Thoracic aorta (tissue), 2 donors: Measurements from ENCODE around the gene MARCHF6. TPM values are rescaled to one million over a fixed set of nuclear protein-coding genes. Genes with fewer than 3 reads are reported as not detected.

Experiments used
- ATAC-seq: fragments of 150-250 bp; one replicate; pipeline ENCODE4 v1.8.0; 2017; ENCODE audit warnings: low read depth; ENCODE audit not compliant: insufficient number of reproducible peaks, low FRiP score
- DNase-seq: peaks from one replicate; pipeline ENCODE4 v3.0.0-alpha.2; 2020; ENCODE audit warnings: low spot score
- H3K27ac ChIP-seq, 2 donors: fragments of 200-600 bp; sonication (generic); 1 replicate in 1 of 2; 2 replicates in 1 of 2; pipeline ENCODE4 v1.5.1; 2016; ENCODE audit warnings: mild to moderate bottlenecking in 2 of 2, moderate library complexity in 2 of 2
- H3K27me3 ChIP-seq: fragments of 200-600 bp; sonication (generic); replicated peaks from 2 replicates; pipeline ENCODE4 v1.6.0; 2016; ENCODE audit warnings: mild to moderate bottlenecking; ENCODE audit not compliant: insufficient read depth
- H3K36me3 ChIP-seq: fragments of 200-600 bp; sonication (generic); one replicate; pipeline ENCODE4 v1.5.1; 2016
- H3K4me1 ChIP-seq, 2 donors: fragments of 200-600 bp; sonication (generic); 1 replicate in 1 of 2; 2 replicates in 1 of 2; pipeline versions ENCODE4 v1.5.1 to v1.6.0; 2016; ENCODE audit warnings: low read depth in 2 of 2, mild to moderate bottlenecking in 1 of 2; ENCODE audit not compliant: control insufficient read depth in 1 of 2
- H3K4me3 ChIP-seq: fragments of 200-600 bp; sonication (generic); 2 replicates; pipeline ENCODE4 v1.5.1; 2016; ENCODE audit warnings: mild to moderate bottlenecking
- H3K9me3 ChIP-seq: fragments of 200-600 bp; sonication (generic); 2 replicates; pipeline ENCODE4 v1.5.1; 2016
- CTCF ChIP-seq: fragments of 200-600 bp; sonication (generic); IDR thresholded peaks from one replicate; pipeline ENCODE4 v1.5.1; 2019; ENCODE audit warnings: antibody characterized with exemption
- total RNA-seq, 2 donors: library from RNA; depleted of rRNA; stranded (reverse); fragments of >200 nt; gene quantifications; one replicate each; pipeline versions ENCODE4 v1.1.0 to v1.2.3, GENCODE V29; 2016

MARCHF6 gene
- total RNA-seq, 2 donors from 2014 or later, result 86.9 to 95.2 TPM

- Histone ChIP-seq H3K9me3 (no peaks in the 10 kb centered on the region), H3K4me1 (peaks cover 0 to 8% of the 10 kb centered on the region in 2 donors), H3K27ac (no peak overlapping the region), H3K36me3 (no peaks in the 10 kb centered on the region), H3K4me3 (no peak overlapping the region), H3K27me3 (no peaks in the 10 kb centered on the region)
- DNase-seq (no peak), ATAC-seq (no peak)
- no peak for TF ChIP-seq CTCF
These were observed 31.6 kb upstream of the MARCHF6 start for GRCh38 chr5:10321882-10322281.

- TF ChIP-seq CTCF, result no peak
- Histone ChIP-seq H3K4me1 (peaks cover 0 to 10% of the 10 kb centered on the region in 2 donors), H3K36me3 (no peaks in the 10 kb centered on the region), H3K27ac (no peak overlapping the region), H3K27me3 (no peaks in the 10 kb centered on the region), H3K4me3 (no peak overlapping the region), H3K9me3 (no peaks in the 10 kb centered on the region)
- ATAC-seq (no peak), DNase-seq (no peak)
These were observed 29.7 kb upstream of the MARCHF6 start for GRCh38 chr5:10323588-10324488.

GRCh38 chr5:10324518-10325370 lies 28.8 kb upstream of the MARCHF6 start:
- Histone ChIP-seq H3K27me3 (no peaks in the 10 kb centered on the region), H3K36me3 (no peaks in the 10 kb centered on the region), H3K4me1 (peaks cover 0 to 19% of the 10 kb centered on the region in 2 donors), H3K4me3 (no peak overlapping the region), H3K27ac (no peak overlapping the region), H3K9me3 (no peaks in the 10 kb centered on the region)
- DNase-seq (no peak), ATAC-seq (no peak)
- no peak for TF ChIP-seq CTCF

GRCh38 chr5:10328323-10328722 lies 25.2 kb upstream of the MARCHF6 start:
- Histone ChIP-seq H3K36me3 (no peaks in the 10 kb centered on the region), H3K27ac (peak overlapping the region in 1 of 2 donors; percentile 5), H3K4me1 (peaks cover 10 to 47% of the 10 kb centered on the region in 2 donors), H3K9me3 (no peaks in the 10 kb centered on the region), H3K4me3 (no peak overlapping the region), H3K27me3 (no peaks in the 10 kb centered on the region)
- ATAC-seq, result no peak
- DNase-seq, result no peak
- TF ChIP-seq CTCF, result no peak

GRCh38 chr5:10329446-10329819 lies 24.1 kb upstream of the MARCHF6 start:
- no peaks in the 10 kb centered on the region for H3K27me3 ChIP-seq
- H3K4me1 ChIP-seq, result peaks cover 10 to 45% of the 10 kb centered on the region in 2 donors
- H3K36me3 ChIP-seq, result no peaks in the 10 kb centered on the region
- ATAC-seq (no peak), DNase-seq (no peak)
- H3K27ac ChIP-seq, result peak overlapping the region; percentile 19 to 25
- H3K4me3 ChIP-seq, result no peak overlapping the region
- TF ChIP-seq CTCF, result no peak
- H3K9me3 ChIP-seq, result no peaks in the 10 kb centered on the region
